NK-92 treated with Interleukin-12 subunit alpha and Interleukin-12 subunit beta, amount 100 ng/mL, for 24 hours (cell line): ENCODE data around the gene MAPKBP1.
A peak's percentile ranks its signal among the peaks of the same experiment; 100 is the strongest.

Experiments used
- DNase-seq: peaks from one replicate; lab custom pipeline; 2025; lab: John Stamatoyannopoulos, UW

Gene MAPKBP1

DNA sequence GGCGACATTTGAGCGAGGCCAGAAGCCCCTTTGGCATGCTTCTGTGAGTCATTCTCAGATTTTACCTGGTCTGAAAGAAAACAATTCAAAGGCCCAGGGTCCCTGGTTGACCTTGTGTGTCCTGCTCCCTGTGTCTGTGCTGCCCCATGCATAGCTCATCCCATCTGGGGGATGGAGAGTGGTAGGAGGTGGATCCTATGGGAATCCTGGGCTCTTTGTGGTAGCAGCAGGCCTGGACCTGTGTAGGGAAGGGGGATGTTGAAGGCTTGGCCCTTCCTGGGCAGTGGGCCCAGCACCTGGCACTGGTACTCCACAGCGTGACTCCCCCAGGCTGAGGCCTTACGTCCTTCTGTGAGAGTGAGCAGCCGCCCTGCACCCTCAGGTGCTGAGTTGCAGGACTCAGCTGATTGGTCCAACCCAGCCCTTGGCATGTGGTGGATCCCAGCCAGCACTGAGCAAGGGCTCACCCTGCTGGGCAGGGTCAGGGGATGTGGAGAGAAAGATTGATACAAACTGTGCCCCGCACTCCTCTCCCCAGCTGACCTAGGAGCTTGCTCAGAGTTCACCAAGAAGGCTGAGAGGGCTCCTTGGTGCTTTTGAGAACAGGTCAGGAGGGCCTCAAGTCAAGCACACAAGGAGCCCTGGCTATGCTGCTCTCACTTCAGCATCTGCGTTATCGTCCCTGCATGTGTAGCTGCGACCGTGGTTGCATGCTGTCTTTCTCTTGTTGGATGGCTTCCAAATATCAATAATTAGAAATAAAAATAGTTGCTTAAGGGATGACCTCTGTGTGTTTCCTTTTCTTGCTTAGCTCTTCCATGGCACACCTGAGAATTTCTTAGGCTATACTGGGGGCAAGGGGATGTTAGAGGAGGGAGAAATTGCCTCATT, 32.3 kb downstream of the MAPKBP1 start:
- DNase-seq: no peak

DNA sequence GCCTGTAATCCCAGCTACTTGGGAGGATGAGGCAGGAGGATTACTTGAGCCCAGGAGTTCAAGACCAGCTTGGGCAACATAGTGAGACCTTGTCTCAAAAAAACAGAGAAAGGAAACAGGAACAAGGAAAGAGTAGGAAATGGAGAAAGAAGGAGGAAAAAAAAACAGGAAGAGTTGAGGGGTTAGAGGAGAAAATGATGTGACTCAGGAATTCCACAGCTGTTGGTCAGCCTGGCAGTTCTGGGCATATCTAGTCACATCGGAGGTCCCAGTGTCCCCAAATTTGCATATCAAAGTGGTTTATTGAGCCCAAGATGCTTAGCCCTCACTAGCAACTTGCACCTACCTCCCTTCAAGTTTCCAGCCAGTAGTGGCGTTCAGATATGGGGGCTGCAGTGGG, 34.8 kb downstream of the MAPKBP1 start:
- no peak for DNase-seq

DNA sequence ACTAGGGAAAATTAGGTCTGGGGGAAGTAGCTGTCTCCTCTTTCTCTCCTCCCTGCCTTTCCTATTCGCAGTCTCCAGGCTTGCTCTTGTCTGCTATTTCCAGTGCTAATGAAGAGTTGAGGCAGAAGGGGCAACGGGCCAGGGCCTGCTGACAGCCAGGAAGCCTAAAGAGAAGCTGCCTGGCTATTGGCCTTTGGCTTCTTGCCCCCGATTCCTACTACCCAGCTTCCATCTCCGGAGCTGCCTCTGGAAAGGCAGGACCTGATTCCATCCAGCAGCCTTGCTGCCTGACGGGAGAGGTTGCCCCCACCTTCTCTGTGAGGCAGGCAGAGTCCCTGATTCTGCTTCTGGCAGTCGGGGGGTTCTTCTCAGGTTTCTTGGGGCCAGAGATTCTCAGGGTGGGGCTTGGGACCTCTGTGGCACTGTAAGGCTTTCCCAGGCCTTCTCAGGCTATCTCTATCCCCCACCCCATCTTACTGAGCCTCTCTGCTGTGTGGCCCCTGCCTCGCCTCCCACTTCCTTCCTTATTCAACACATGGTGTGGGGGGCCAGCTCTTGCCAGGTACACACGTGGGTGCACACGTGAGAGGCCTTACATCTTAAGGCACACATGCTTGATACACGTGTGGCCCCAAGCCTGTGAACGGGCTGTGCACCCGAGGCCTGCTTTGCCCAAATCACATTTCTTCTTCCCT, 35.4 kb downstream of the MAPKBP1 start:
- DNase-seq: no peak

DNA sequence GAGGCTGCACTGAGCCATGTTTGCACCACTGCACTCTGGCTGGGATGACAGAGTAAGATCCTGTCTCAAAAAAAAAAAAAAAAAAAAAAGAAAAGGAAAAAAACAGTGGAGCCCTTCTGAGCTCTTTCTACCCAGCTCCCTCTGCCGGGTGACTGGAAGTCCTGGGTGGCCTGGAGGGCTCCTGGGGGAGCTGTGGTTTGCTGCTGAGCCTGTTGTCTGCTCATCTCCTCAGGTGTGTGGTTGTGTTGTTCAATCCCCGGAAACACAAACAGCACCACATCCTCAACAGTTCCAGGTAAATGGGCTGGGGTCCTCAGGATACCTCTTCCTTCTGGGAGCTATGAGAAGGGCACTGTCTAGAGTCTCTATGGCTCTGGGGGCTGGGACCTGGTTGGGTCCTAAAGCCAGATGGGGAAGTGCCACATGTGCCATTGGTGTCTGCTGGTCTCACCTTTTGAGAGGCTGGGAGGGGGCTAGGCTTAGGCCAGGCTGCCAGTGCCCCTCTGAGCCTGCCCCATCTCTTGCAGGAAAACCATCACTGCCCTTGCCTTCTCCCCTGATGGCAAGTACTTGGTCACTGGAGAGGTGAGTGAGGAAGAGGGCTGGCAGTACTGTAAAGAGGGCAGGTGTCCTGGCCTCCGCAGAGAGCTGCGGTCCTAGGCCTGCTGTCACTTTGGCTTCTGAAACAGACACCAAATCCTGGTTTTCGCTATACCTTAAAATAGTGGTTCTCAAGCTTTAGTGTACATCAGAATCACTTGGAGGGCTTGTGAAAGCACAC, 36.6 kb downstream of the MAPKBP1 start:
- DNase-seq: no peak

GRCh38 chr15:41811432-41812195, 37.3 kb downstream of the MAPKBP1 start:
- DNase-seq: peak; percentile 33

DNA sequence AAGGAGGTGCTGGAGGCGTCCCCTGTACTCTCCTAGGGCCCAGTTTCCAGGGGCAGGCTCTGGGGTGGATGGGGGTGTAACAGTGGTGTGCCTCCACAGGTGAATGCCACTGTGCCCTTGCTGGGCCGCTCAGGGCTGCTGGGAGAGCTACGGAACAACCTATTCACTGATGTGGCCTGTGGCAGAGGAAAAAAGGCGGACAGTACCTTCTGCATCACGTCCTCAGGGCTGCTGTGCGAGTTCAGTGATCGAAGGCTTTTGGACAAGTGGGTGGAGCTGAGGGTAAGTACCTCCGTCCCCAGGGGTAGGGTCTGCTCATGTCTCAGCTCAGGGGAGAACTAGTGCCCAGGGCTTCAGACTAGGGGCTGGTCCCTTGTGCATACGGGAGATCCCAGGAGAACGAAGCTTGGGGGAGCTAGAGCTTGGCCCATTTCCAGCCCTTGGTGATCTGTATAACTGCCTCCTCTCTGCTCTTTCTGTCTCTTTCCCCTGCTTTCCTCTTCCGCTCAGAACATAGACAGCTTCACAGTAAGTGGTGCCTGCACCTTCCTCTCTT, 38.6 kb downstream of the MAPKBP1 start:
- no peak for DNase-seq

DNA sequence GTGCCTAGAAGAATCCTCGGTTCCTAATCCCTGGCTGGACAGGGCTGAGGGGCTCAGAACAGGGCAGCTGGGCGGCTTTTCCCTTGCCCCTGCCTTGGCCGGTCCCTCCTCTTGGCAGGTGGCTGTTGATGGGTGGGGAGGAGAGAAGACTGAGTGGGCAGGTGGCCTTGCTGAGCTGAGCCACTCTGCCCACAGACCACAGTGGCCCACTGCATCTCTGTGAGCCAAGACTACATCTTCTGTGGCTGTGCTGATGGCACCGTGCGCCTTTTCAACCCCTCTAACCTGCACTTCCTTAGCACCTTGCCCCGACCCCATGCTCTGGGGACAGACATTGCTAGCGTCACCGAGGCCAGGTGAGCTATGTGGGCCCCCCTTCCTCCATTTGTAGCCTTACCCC, 39.1 kb downstream of the MAPKBP1 start:
- DNase-seq: no peak

DNA sequence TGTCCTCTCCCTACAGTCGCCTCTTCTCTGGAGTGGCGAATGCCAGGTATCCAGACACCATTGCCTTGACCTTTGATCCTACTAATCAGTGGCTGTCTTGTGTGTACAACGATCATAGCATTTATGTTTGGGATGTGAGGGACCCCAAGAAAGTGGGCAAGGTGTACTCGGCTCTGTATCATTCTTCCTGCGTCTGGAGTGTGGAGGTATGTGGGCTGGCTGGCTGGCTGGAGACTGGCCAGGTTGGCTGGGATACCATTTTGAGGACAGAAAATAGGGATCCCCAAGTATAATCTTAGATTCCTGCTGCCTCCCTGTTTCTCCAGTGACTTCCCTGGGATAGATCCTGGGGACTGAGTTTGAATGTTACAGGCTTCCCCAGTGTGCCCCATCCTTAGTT, 40.2 kb downstream of the MAPKBP1 start:
- no peak for DNase-seq

DNA sequence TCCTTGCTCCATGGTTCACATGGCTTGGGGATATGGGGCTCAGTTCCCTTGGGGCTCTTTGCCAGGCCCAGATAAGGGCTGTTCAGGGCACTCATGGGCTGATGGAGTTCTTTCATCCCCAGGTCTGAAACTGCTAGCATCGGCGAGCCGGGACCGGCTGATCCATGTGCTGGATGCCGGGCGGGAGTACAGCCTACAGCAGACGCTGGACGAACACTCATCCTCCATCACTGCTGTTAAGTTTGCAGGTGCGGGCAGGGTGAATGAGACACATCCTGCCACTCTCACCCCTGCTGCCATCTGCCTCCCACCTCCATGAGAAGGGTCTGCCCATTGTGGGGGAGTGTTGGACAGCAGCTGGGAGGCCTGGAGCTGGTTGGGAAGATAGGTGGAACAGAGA, 42.5 kb downstream of the MAPKBP1 start:
- DNase-seq: no peak

- no peak for DNase-seq
Observed at GRCh38 chr15:41817327-41817726, 43.0 kb downstream of the MAPKBP1 start.

DNA sequence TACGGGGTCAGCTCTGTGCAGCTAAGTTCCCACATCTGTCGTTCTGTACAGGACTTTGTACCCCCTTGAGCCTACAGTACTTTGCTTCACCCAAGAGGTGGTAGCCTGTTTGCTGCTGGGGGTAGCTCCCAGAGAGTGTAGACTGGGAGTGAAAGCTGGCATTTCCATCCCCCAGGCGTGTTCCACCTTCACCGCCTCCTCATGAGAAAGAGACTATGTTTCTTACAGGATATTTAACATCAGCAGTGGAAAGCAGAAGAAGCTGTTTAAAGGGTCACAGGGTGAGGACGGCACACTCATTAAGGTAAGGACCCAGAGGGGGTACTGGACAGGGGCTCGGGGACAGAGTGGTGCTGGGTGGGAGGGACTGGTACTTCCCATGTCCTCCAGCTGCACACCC, 43.5 kb downstream of the MAPKBP1 start:
- DNase-seq: no peak

GRCh38 chr15:41819455-41820050, 45.3 kb downstream of the MAPKBP1 start:
- no peak for DNase-seq

GRCh38 chr15:41820791-41821423, 46.6 kb downstream of the MAPKBP1 start:
- no peak for DNase-seq

DNA sequence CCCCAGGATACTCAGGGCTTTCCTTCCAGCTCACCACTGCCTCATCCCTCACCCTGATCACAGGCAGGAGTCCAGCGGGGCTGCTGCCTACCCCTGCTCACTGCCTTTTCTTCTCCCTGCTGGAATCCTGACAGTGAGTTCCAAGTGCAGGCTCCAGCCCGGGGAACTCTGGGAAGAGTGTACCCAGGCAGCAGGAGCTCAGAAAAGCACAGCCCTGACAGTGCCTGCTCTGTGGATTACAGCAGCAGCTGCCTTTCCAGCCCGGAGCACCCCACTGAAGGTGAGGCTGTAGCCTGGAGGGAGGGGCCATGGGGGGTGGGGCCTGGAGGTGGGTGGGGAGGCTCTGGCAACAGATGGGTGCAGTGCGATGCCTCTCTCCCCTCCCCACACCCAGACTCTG, 47.5 kb downstream of the MAPKBP1 start:
- DNase-seq: no peak

DNA sequence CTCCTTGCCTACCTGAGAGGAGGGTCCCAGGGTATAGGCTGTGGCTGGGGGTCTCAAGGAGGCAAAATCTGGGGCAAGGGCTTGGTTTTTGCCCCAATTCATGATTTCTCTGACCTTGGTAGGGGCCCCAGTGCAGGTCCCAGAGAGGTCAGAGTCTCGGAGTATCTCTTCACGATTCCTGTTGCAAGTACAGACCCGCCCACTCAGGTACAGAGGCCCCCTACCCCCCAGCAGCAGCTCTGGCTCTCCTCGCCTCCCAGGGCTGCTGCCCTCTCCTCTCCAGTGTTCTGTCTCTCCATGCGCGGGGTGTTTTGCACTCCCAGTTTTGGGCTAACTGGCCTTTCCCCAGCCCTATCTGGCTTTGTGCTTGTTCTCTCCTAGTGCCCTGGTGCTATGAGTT, 48.2 kb downstream of the MAPKBP1 start:
- DNase-seq: no peak

DNA sequence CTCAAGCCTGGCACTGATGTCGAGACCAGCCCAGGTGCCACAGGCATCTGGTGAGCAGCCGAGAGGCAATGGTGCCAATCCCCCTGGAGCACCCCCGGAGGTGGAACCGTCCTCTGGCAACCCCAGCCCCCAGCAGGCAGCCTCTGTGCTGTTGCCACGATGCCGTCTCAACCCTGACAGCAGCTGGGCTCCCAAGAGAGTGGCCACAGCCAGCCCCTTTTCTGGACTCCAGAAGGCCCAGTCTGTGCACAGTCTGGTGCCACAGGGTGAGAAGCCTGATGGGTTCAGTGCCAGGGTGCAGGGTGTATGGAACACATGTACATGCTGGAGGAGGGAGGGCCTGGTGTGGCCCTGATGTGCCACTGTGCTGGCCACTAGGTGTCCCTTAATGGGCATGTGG, 48.7 kb downstream of the MAPKBP1 start:
- no peak for DNase-seq

DNA sequence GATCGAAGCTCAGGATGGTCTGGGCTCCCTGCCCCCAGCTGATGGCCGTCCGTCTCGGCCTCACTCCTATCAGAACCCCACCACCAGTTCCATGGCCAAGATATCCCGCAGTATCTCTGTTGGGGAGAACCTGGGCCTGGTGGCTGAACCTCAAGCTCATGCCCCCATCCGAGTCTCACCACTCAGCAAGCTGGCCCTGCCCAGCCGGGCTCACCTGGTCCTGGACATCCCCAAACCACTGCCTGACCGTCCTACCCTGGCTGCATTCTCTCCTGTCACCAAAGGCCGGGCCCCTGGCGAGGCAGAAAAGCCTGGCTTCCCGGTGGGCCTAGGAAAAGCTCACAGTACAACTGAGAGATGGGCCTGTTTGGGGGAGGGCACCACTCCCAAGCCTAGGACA, 49.2 kb downstream of the MAPKBP1 start:
- no peak for DNase-seq

DNA sequence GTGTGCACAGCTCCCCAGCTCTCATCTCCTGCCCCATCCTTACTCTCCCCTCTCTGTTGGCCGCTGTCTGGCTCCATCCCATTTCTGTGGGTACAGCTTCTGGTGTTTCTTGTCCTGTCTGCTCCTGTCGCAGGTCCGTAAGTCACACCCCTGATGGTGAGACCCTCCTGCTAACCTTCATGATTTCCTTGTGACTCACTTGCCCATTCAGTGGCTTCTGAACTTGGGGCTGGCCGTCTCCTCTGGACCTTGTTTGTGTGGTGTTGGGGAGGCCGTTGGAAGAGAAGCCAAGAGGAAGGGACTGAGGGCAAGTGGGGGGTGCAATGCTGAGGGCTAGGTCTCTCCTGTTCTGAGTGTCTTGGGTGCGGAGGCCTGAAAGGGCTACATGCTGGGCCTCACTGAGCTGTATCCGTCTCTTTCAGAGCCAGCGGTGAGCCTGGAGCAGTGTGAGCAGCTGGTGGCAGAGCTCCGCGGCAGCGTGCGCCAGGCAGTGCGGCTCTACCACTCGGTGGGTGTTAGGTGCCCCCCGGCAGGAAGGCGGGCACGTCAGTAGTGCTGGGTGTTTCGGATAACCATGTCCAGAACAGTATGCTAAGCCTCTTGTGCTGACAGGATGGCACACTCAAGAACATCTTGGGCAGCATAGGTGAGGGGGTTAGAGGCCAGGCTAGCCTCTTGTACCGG, 49.9 kb downstream of the MAPKBP1 start:
- no peak for DNase-seq

DNA sequence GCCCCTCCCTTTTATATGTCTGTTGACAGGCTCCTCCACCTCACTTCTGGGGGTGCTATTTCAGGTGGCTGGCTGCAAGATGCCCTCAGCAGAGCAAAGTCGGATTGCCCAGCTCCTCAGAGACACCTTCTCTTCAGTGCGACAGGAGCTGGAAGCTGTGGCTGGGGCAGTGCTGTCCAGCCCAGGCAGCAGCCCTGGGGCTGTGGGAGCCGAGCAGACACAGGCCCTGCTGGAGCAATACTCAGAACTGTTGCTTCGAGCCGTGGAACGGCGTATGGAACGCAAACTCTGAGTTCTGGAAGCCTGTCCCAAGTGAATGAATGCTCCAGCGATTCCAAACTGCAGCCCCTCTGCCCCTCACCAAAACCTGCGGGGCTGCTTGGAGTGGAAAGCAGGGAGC, 50.9 kb downstream of the MAPKBP1 start:
- no peak for DNase-seq
